WTC11 (cell line): ENCODE data around the gene AADACL4. TPM values are rescaled to one million over a fixed set of nuclear protein-coding genes. Genes with fewer than 3 reads are reported as not detected.
A peak's percentile ranks its signal among the peaks of the same experiment; 100 is the strongest.

ENCODE experiments used
- ATAC-seq: fragments of 200-7000 bp; cut with Tn5 transposase; 2 replicates; pipeline ENCODE4 v1.10.0; 2021; ENCODE audit warnings: mild to moderate bottlenecking, moderate library complexity
- CTCF ChIA-PET: fragments of 300-600 bp; sonication (Branson Sonifier 250); formaldehyde crosslinking; loops from one replicate; lab custom pipeline; 2021; ENCODE audit warnings: antibody characterized with exemption; lab: Charles Lee
- POLR2A ChIA-PET: fragments of 350-600 bp; sonication (Branson Sonifier 250); formaldehyde crosslinking; loops from one replicate; lab custom pipeline; 2021; ENCODE audit warnings: antibody characterized with exemption; lab: Charles Lee
- DNase-seq: peaks from one replicate; pipeline ENCODE4 v3.0.0; 2021; ENCODE audit warnings: low spot score
- H3K27ac Mint-ChIP-seq: 2 replicates; pipeline ENCODE4 v1.8.0; 2021; ENCODE audit warnings: mixed read lengths
- H3K27me3 Mint-ChIP-seq: 2 replicates; pipeline ENCODE4 v1.8.0; 2021; ENCODE audit warnings: low read depth, mild to moderate bottlenecking, moderate library complexity, mixed read lengths
- H3K36me3 Mint-ChIP-seq: 2 replicates; pipeline ENCODE4 v1.8.0; 2021; ENCODE audit warnings: mixed read lengths
- H3K4me1 Mint-ChIP-seq: 2 replicates; pipeline ENCODE4 v1.8.0; 2022; ENCODE audit warnings: mixed read lengths
- H3K4me3 Mint-ChIP-seq: 2 replicates; pipeline ENCODE4 v1.8.0; 2021; ENCODE audit warnings: mild to moderate bottlenecking, moderate library complexity, mixed read lengths
- H3K9me3 Mint-ChIP-seq: 2 replicates; pipeline ENCODE4 v1.8.0; 2021; ENCODE audit warnings: mixed read lengths
- ATF6 ChIP-seq: sonication (generic); formaldehyde crosslinking; IDR thresholded peaks from 2 replicates; pipeline ENCODE4 v1.8.1; 2023; ENCODE audit warnings: mild to moderate bottlenecking, missing genetic modification reagents
- CREB1 ChIP-seq: sonication (generic); formaldehyde crosslinking; IDR thresholded peaks from 2 replicates; pipeline ENCODE4 v1.8.0; 2023; ENCODE audit warnings: mild to moderate bottlenecking, missing genetic modification reagents
- CREM ChIP-seq: sonication (generic); formaldehyde crosslinking; IDR thresholded peaks from 2 replicates; pipeline ENCODE4 v1.8.1; 2022; ENCODE audit warnings: mild to moderate bottlenecking, missing genetic modification reagents, moderate library complexity
- EMX1 ChIP-seq: fragments of 250-450 bp; sonication (Bioruptor Pico); IDR thresholded peaks from 2 replicates; pipeline ENCODE4 v1.8.0; 2021; ENCODE audit warnings: mild to moderate bottlenecking
- FOXP1 ChIP-seq: sonication (generic); formaldehyde crosslinking; IDR thresholded peaks from 2 replicates; pipeline ENCODE4 v1.8.0; 2022; ENCODE audit warnings: missing genetic modification reagents, mild to moderate bottlenecking, moderate library complexity, borderline replicate concordance
- HMGA2 ChIP-seq: fragments of 250-450 bp; sonication (Bioruptor Pico); IDR thresholded peaks from 2 replicates; pipeline ENCODE4 v1.4.0; 2021; ENCODE audit warnings: mild to moderate bottlenecking, moderate library complexity
- JAZF1 ChIP-seq: fragments of 250-450 bp; sonication (Bioruptor Pico); IDR thresholded peaks from 2 replicates; pipeline ENCODE4 v1.9.0; 2021; ENCODE audit warnings: moderate library complexity, mild to moderate bottlenecking, inconsistent platforms
- JUN ChIP-seq: sonication (generic); formaldehyde crosslinking; IDR thresholded peaks from 2 replicates; pipeline ENCODE4 v1.8.0; 2023; ENCODE audit warnings: mild to moderate bottlenecking, missing genetic modification reagents
- KAT7 ChIP-seq: sonication (generic); formaldehyde crosslinking; IDR thresholded peaks from 2 replicates; pipeline ENCODE4 v1.8.1; 2023; ENCODE audit warnings: missing genetic modification reagents, mild to moderate bottlenecking, borderline replicate concordance
- NFATC4 ChIP-seq: fragments of 250-450 bp; sonication (Bioruptor Pico); IDR thresholded peaks from 2 replicates; pipeline ENCODE4 v1.9.0; 2021; ENCODE audit warnings: mild to moderate bottlenecking
- NFE2L1 ChIP-seq: sonication (generic); formaldehyde crosslinking; IDR thresholded peaks from 2 replicates; pipeline ENCODE4 v1.8.1; 2023; ENCODE audit warnings: missing genetic modification reagents
- NR2C2 ChIP-seq: sonication (generic); formaldehyde crosslinking; IDR thresholded peaks from 2 replicates; pipeline ENCODE4 v1.8.0; 2022; ENCODE audit warnings: mild to moderate bottlenecking, missing genetic modification reagents
- SMAD3 ChIP-seq: sonication (generic); formaldehyde crosslinking; IDR thresholded peaks from 2 replicates; pipeline ENCODE4 v1.8.0; 2022; ENCODE audit warnings: missing genetic modification reagents, mild to moderate bottlenecking, borderline replicate concordance
- SMAD4 ChIP-seq: sonication (generic); formaldehyde crosslinking; IDR thresholded peaks from 2 replicates; pipeline ENCODE4 v1.8.0; 2022; ENCODE audit warnings: mild to moderate bottlenecking, missing genetic modification reagents
- SOX15 ChIP-seq: fragments of 250-450 bp; sonication (Bioruptor Pico); IDR thresholded peaks from 2 replicates; pipeline ENCODE4 v1.9.0; 2021; ENCODE audit warnings: mild to moderate bottlenecking
- SP1 ChIP-seq: sonication (generic); formaldehyde crosslinking; conservative IDR thresholded peaks from 2 replicates; pipeline ENCODE4 v1.8.1; 2022; ENCODE audit warnings: missing genetic modification reagents
- TEAD4 ChIP-seq: sonication (generic); formaldehyde crosslinking; IDR thresholded peaks from 2 replicates; pipeline ENCODE4 v1.8.0; 2022; ENCODE audit warnings: mild to moderate bottlenecking, missing genetic modification reagents
- ZNF121 ChIP-seq: sonication (generic); formaldehyde crosslinking; IDR thresholded peaks from 2 replicates; pipeline ENCODE4 v1.8.0; 2023; ENCODE audit warnings: missing genetic modification reagents
- ZNF219 ChIP-seq: sonication (generic); formaldehyde crosslinking; IDR thresholded peaks from 2 replicates; pipeline ENCODE4 v1.8.0; 2023; ENCODE audit warnings: missing genetic modification reagents, mild to moderate bottlenecking, borderline replicate concordance
- ZNF416 ChIP-seq: fragments of 250-450 bp; sonication (Bioruptor Pico); IDR thresholded peaks from 2 replicates; pipeline ENCODE4 v1.9.0; 2021; ENCODE audit warnings: mild to moderate bottlenecking, inconsistent platforms
- ZNF512 ChIP-seq: sonication (generic); formaldehyde crosslinking; IDR thresholded peaks from 2 replicates; pipeline ENCODE4 v1.8.1; 2022; ENCODE audit warnings: missing genetic modification reagents, borderline replicate concordance
- total RNA-seq: library from RNA; stranded (reverse); gene quantifications from 3 replicates; pipeline ENCODE4 v1.2.3, GENCODE V29; 2021
- TF ChIP-seq, protein P1 (sequence below): sonication (generic); formaldehyde crosslinking; IDR thresholded peaks from 2 replicates; pipeline ENCODE4 v1.8.0; 2023; ENCODE audit warnings: mild to moderate bottlenecking, missing genetic modification reagents
- TF ChIP-seq, protein P2 (sequence below): fragments of 250-450 bp; sonication (Bioruptor Pico); IDR thresholded peaks from 2 replicates; pipeline ENCODE4 v2.1.2; 2022; ENCODE audit warnings: mild to moderate bottlenecking, moderate library complexity
- TF ChIP-seq, protein P3 (sequence below): sonication (generic); formaldehyde crosslinking; IDR thresholded peaks from 2 replicates; pipeline ENCODE4 v1.8.1; 2023; ENCODE audit warnings: mild to moderate bottlenecking, missing genetic modification reagents, borderline replicate concordance

The AADACL4 gene
- total RNA-seq, 1 experiment from 2014 or later = 0.11 TPM

DNA sequence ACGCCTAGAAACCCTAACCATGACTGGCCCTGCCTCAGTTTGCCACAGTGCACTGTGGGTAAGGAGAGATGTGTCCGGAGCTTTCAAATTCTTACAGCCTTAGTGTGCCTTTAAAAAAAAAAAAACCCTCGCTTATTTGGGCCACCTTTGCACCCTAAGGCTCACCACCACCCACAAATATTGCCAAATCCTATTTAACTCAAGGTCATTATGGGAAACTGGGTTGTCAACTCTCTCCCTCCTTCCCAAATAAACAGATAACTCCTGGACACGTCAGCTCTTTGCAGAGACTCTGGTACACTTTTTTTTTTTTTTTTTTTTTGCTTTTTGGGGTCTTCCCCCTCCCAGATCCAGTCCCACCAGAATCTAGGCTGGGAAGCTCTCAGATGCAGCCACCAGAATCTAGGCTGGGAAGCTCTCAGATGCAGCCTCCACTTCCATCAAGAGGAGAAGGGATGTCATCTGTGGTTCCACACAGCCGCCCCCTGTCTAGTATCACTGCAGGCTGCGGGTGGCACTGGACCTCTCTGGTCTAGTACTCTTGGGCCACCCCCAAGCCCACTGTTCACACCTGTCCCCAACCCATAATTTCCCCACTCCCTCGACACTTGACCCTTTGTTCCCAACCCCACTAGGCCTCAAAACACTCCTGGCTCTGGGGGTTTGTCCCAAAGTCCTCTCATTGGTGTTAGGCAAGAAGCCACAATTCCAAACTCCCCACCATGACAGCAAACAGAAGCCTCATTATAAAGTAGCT, 29.3 kb upstream of the AADACL4 start (continued):
- TF ChIP-seq, protein P1, sequence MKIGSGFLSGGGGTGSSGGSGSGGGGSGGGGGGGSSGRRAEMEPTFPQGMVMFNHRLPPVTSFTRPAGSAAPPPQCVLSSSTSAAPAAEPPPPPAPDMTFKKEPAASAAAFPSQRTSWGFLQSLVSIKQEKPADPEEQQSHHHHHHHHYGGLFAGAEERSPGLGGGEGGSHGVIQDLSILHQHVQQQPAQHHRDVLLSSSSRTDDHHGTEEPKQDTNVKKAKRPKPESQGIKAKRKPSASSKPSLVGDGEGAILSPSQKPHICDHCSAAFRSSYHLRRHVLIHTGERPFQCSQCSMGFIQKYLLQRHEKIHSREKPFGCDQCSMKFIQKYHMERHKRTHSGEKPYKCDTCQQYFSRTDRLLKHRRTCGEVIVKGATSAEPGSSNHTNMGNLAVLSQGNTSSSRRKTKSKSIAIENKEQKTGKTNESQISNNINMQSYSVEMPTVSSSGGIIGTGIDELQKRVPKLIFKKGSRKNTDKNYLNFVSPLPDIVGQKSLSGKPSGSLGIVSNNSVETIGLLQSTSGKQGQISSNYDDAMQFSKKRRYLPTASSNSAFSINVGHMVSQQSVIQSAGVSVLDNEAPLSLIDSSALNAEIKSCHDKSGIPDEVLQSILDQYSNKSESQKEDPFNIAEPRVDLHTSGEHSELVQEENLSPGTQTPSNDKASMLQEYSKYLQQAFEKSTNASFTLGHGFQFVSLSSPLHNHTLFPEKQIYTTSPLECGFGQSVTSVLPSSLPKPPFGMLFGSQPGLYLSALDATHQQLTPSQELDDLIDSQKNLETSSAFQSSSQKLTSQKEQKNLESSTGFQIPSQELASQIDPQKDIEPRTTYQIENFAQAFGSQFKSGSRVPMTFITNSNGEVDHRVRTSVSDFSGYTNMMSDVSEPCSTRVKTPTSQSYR (CRISPR knock-in tag) = no peak
- TF ChIP-seq JUN (CRISPR knock-in tag) (no peak), FOXP1 (CRISPR knock-in tag) (no peak), ZNF512 (CRISPR knock-in tag) (no peak), TEAD4 (CRISPR knock-in tag) (no peak), SOX15 (CRISPR knock-in tag) (no peak), ATF6 (CRISPR knock-in tag) (no peak), NFATC4 (CRISPR knock-in tag) (no peak)

GRCh38 chr1:12615159-12615864, 28.6 kb upstream of the AADACL4 start:
- H3K4me3 Mint-ChIP-seq = peak overlapping the region; percentile 98
- CTCF ChIA-PET = interaction anchor here (1.2 to 8.3 kb wide), 8 partner anchors 13 to 371 kb away, joined by 3 to 107 read pairs (median 7); no protein-coding TSS in a partner anchor
- ATAC-seq = no peak
- H3K4me1 Mint-ChIP-seq = peaks cover 63% of the 10 kb centered on the region
- POLR2A ChIA-PET = interaction anchor here (0.5 to 6.0 kb wide), 4 partner anchors 13 to 302 kb away, joined by 3 to 60 read pairs (median 10); no protein-coding TSS in a partner anchor
- H3K9me3 Mint-ChIP-seq = no peaks in the 10 kb centered on the region
- TF ChIP-seq NFE2L1 (no peak), SMAD4 (no peak), CREB1 (no peak), SP1 (CRISPR knock-in tag) (no peak), ZNF416 (CRISPR knock-in tag) (no peak), JAZF1 (CRISPR knock-in tag) (no peak), ZNF121 (CRISPR knock-in tag) (no peak), CREM (CRISPR knock-in tag) (no peak), SMAD3 (no peak), KAT7 (CRISPR knock-in tag) (no peak), HMGA2 (CRISPR knock-in tag) (no peak), NR2C2 (CRISPR knock-in tag) (no peak), EMX1 (CRISPR knock-in tag) (no peak), ZNF219 (CRISPR knock-in tag) (no peak)
- TF ChIP-seq, protein P2, sequence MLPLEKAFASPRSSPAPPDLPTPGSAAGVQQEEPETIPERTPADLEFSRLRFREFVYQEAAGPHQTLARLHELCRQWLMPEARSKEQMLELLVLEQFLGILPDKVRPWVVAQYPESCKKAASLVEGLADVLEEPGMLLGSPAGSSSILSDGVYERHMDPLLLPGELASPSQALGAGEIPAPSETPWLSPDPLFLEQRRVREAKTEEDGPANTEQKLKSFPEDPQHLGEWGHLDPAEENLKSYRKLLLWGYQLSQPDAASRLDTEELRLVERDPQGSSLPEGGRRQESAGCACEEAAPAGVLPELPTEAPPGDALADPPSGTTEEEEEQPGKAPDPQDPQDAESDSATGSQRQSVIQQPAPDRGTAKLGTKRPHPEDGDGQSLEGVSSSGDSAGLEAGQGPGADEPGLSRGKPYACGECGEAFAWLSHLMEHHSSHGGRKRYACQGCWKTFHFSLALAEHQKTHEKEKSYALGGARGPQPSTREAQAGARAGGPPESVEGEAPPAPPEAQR (CRISPR knock-in tag) = no peak
- TF ChIP-seq, protein P3, sequence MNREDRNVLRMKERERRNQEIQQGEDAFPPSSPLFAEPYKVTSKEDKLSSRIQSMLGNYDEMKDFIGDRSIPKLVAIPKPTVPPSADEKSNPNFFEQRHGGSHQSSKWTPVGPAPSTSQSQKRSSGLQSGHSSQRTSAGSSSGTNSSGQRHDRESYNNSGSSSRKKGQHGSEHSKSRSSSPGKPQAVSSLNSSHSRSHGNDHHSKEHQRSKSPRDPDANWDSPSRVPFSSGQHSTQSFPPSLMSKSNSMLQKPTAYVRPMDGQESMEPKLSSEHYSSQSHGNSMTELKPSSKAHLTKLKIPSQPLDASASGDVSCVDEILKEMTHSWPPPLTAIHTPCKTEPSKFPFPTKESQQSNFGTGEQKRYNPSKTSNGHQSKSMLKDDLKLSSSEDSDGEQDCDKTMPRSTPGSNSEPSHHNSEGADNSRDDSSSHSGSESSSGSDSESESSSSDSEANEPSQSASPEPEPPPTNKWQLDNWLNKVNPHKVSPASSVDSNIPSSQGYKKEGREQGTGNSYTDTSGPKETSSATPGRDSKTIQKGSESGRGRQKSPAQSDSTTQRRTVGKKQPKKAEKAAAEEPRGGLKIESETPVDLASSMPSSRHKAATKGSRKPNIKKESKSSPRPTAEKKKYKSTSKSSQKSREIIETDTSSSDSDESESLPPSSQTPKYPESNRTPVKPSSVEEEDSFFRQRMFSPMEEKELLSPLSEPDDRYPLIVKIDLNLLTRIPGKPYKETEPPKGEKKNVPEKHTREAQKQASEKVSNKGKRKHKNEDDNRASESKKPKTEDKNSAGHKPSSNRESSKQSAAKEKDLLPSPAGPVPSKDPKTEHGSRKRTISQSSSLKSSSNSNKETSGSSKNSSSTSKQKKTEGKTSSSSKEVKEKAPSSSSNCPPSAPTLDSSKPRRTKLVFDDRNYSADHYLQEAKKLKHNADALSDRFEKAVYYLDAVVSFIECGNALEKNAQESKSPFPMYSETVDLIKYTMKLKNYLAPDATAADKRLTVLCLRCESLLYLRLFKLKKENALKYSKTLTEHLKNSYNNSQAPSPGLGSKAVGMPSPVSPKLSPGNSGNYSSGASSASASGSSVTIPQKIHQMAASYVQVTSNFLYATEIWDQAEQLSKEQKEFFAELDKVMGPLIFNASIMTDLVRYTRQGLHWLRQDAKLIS (CRISPR knock-in tag) = no peak
- DNase-seq = no peak
- peak overlapping the region; percentile 95 for H3K27ac Mint-ChIP-seq
- H3K27me3 Mint-ChIP-seq = no peaks in the 10 kb centered on the region
- H3K36me3 Mint-ChIP-seq = peaks cover 25% of the 10 kb centered on the region
